Muscle of back (tissue), 11 donors: ENCODE data around the gene HS6ST3. TPM values are rescaled to one million over a fixed set of nuclear protein-coding genes. Genes with fewer than 3 reads are reported as not detected.

ENCODE experiments used
- DNase-seq, 3 donors: peaks; one replicate each; pipeline versions ENCODE4 v3.0.0 to v3.0.0-alpha.2; 2013
- polyA plus RNA-seq, 10 donors: library from polyadenylated mRNA; unstranded; fragments of 120-200 nt; gene quantifications; one replicate each; pipeline ENCODE4 v1.2.1, GENCODE V29; 2013; ENCODE audit not compliant: insufficient read length in 10 of 10

The HS6ST3 gene
- polyA plus RNA-seq, 10 donors, result 0.13 to 2.0 (median 0.40) TPM

GRCh38 chr13:96646515-96647211 is 556.8 kb downstream of the HS6ST3 start:
- DNase-seq, result no peak

- peak in 1 of 3 donors; percentile 69 for DNase-seq
Measured at GRCh38 chr13:96650301-96650886, 560.5 kb downstream of the HS6ST3 start.

GRCh38 chr13:96651598-96651997 is 561.7 kb downstream of the HS6ST3 start:
- DNase-seq, result no peak

DNA sequence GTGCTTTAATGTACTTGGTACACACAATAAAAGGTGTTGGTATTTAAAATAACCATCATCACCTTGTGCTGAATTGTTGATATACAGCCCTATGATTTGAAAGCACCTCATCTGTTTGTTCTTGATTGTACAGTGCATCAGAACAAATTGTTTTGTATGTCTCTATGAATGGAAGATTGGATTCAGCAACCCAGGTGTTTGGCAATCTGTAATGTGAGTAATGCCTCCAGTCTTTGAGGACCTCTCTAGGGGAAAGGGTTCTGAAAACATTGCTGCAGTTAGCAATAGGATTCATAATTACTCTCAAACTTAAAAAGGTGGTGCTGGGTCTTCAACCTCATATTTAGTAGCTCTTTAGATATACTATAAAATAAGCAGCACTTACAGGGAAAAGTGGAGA is 562.6 kb downstream of the HS6ST3 start:
- DNase-seq, result no peak

GRCh38 chr13:96661612-96662011 is 571.7 kb downstream of the HS6ST3 start:
- DNase-seq, result no peak

GRCh38 chr13:96662036-96662435 is 572.1 kb downstream of the HS6ST3 start:
- no peak for DNase-seq

- DNase-seq, result no peak
Measured at GRCh38 chr13:96667294-96668018, 577.5 kb downstream of the HS6ST3 start.

DNA sequence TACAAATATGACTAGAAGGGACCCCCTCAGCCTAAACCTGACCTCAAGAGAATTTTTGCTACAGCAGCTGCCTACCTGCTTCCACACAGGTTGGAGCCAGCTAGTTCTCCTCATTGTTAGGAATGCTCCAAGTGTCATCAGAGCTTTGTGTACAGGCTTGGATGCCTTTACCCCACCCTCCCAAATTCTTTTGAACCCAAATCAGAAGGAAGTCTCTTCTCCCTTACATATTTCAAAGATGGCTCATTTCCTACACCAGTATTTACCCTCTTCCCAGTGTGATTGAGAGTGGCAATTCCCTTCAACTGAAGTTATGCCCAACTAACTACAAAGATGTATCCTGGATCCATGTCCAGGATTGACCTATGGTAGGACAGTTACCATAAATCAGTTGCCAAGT is 581.2 kb downstream of the HS6ST3 start:
- DNase-seq, result no peak

DNA sequence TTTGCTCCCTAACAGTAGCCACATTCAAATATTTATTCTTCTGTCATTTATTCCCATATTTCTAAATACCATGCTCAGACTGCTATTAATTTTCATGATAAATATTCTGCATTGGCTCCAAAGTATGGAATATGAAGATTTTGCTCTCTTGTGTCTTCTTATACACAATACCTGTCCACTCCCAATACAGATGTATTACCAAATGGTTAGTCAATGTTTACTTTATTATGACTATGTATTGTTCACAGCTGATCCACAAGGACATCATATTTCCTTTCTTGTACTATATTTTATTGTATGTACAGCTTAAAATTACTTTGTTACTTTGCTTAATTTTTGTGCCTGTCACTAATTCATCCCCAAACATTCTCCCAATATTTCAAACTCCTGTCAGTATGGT is 582.1 kb downstream of the HS6ST3 start:
- DNase-seq, result no peak

- DNase-seq, result no peak
Measured at GRCh38 chr13:96673825-96674224, 583.9 kb downstream of the HS6ST3 start.

GRCh38 chr13:96677029-96677428 is 587.1 kb downstream of the HS6ST3 start:
- DNase-seq, result no peak

GRCh38 chr13:96678801-96679200 is 588.9 kb downstream of the HS6ST3 start:
- DNase-seq, result no peak

- DNase-seq, result no peak
Measured at GRCh38 chr13:96680898-96681297, 591.0 kb downstream of the HS6ST3 start.

DNA sequence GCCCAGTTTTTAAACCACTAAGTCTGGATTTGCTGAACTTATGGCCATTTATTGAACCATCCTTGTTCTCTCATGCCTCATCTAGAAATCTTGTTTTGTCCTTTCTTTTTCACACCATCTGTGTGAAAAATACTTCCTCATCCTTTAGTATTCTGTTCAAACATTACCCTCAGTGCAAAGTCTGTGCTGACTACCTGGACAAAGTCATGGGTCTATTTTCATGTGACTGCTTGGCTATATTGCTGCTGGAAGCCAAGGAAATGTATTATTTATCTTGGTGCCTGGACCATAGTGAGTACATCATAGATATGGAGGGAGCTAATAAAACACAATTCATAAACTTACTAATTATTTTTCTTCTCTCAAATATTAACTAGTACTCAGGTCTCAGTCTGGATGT is 591.9 kb downstream of the HS6ST3 start:
- no peak for DNase-seq

GRCh38 chr13:96684469-96684868 is 594.6 kb downstream of the HS6ST3 start:
- no peak for DNase-seq

- DNase-seq, result no peak
Measured at GRCh38 chr13:96684907-96685306, 595.0 kb downstream of the HS6ST3 start.

- no peak for DNase-seq
Measured at GRCh38 chr13:96686286-96686685, 596.4 kb downstream of the HS6ST3 start.

DNA sequence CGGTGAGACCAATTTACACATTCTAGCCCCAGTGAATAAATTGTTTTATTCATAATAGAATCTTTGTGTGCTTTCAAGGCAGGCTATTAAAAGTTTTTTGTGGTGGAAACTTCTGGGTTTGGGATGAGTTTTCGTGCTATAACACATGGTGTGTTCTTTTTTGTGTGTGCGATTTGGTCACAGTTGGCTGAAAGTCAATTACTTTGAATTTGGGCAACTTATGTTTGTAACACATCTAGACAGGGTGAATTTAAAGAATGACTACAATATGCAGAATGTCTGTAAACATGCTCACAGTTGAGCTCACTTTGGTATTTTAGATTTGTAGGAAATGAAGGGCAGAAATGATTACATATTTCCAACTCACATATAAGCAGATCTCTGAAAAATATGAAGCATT is 597.3 kb downstream of the HS6ST3 start:
- no peak for DNase-seq

- DNase-seq, result no peak
Measured at GRCh38 chr13:96690998-96691397, 601.1 kb downstream of the HS6ST3 start.

GRCh38 chr13:96696389-96696900 is 606.5 kb downstream of the HS6ST3 start:
- peak in 1 of 3 donors; percentile 1 for DNase-seq

GRCh38 chr13:96700657-96701056 is 610.8 kb downstream of the HS6ST3 start:
- no peak for DNase-seq

GRCh38 chr13:96707146-96707545 is 617.2 kb downstream of the HS6ST3 start:
- DNase-seq, result no peak
